ENCODE measurements around the gene C2orf92.

Gene C2orf92

GRCh38 chr2:97737421-97738178 lies 68.1 kb downstream of the C2orf92 start (continued):
- TF ChIP-seq BCL11B (tag by site-specific recombination; IDR thresholded peaks at IDR 0.05; ENCODE audit: low read depth) (no peak), ZFP41 (tag by site-specific recombination; IDR thresholded peaks at IDR 0.05; ENCODE audit: borderline replicate concordance) (no peak), HOXD13 (CRISPR knock-in tag; IDR thresholded peaks at IDR 0.05; ENCODE audit: borderline replicate concordance) (no peak), ZBTB7A (tag by site-specific recombination; IDR thresholded peaks at IDR 0.05; ENCODE audit: low read depth) (no peak)

GRCh38 chr2:97738179-97739019 lies 68.9 kb downstream of the C2orf92 start:
- H3K9me3 ChIP-seq (ENCODE audit: control insufficient read depth, insufficient read depth, low read depth, low read length) = no peaks in the 10 kb centered on the region
- H3K36me3 ChIP-seq (ENCODE audit: control insufficient read depth in 2 of 2, insufficient read depth in 1 of 2, low read length in 2 of 2) = no peaks in the 10 kb centered on the region
- TF ChIP-seq ZNF140 (tag by site-specific recombination; IDR thresholded peaks at IDR 0.05) = no peak
- TF ChIP-seq HOXD13 (CRISPR knock-in tag; IDR thresholded peaks at IDR 0.05; ENCODE audit: borderline replicate concordance) = no peak
- no peak for TF ChIP-seq ZNF776 (tag by site-specific recombination; IDR thresholded peaks at IDR 0.05; ENCODE audit: borderline replicate concordance)
- no peak for TF ChIP-seq ZNF830 (tag by site-specific recombination; IDR thresholded peaks at IDR 0.05; ENCODE audit: low read depth)
- TF ChIP-seq ZNF354C (tag by site-specific recombination; IDR thresholded peaks at IDR 0.05; ENCODE audit: borderline replicate concordance, low read depth) = no peak
- no peak for TF ChIP-seq ZNF621 (tag by site-specific recombination; IDR thresholded peaks at IDR 0.05)
- TF ChIP-seq ZSCAN23 (tag by site-specific recombination; IDR thresholded peaks at IDR 0.05) = no peak
- no peak for TF ChIP-seq ZBTB48 (tag by site-specific recombination; IDR thresholded peaks at IDR 0.05)
- no peak for TF ChIP-seq ZNF423 (tag by site-specific recombination; IDR thresholded peaks at IDR 0.05)
- TF ChIP-seq ZNF792 (tag by site-specific recombination; IDR thresholded peaks at IDR 0.05) = no peak
- TF ChIP-seq ZNF239 (tag by site-specific recombination; IDR thresholded peaks at IDR 0.05) = no peak
- TF ChIP-seq ZEB2 (tag by site-specific recombination; IDR thresholded peaks at IDR 0.05) = no peak
- no peak for TF ChIP-seq GFI1B (tag by site-specific recombination; IDR thresholded peaks at IDR 0.05)
- TF ChIP-seq ZNF335 (tag by site-specific recombination; conservative IDR thresholded peaks at IDR 0.05) = no peak
- TF ChIP-seq ZNF157 (tag by site-specific recombination; IDR thresholded peaks at IDR 0.05) = no peak
- TF ChIP-seq ZNF2 (tag by site-specific recombination; IDR thresholded peaks at IDR 0.05) = no peak
- no peak for TF ChIP-seq ZNF514 (tag by site-specific recombination; IDR thresholded peaks at IDR 0.05)
- no peak for TF ChIP-seq ZNF138 (tag by site-specific recombination; IDR thresholded peaks at IDR 0.05; ENCODE audit: borderline replicate concordance)
- ChIA-PET CTCF (no interaction called here), POLR2A (no interaction called here)
- H3K4me3 ChIP-seq (ENCODE audit: low read depth, low read length) = no peak overlapping the region
- no peaks in the 10 kb centered on the region for H3K4me1 ChIP-seq (ENCODE audit: control insufficient read depth, insufficient read depth, low read length)
- H3K27ac ChIP-seq (ENCODE audit: extremely low read depth, low read depth, low read length) = no peak overlapping the region

GRCh38 chr2:97739020-97739892 lies 69.7 kb downstream of the C2orf92 start:
- Histone ChIP-seq H3K9me3 (ENCODE audit: control insufficient read depth, insufficient read depth, low read depth, low read length) (no peaks in the 10 kb centered on the region), H3K4me3 (ENCODE audit: low read depth, low read length) (no peak overlapping the region), H3K27ac (ENCODE audit: extremely low read depth, low read depth, low read length) (no peak overlapping the region), H3K36me3 (ENCODE audit: control insufficient read depth in 2 of 2, insufficient read depth in 1 of 2, low read length in 2 of 2) (no peaks in the 10 kb centered on the region), H3K4me1 (ENCODE audit: control insufficient read depth, insufficient read depth, low read length) (no peaks in the 10 kb centered on the region)
- CTCF ChIA-PET = interaction anchor here (0.6 to 3.9 kb wide), 16 partner anchors 8 to 677 kb away, joined by 3 to 23 read pairs (median 3); no protein-coding TSS in a partner anchor
- TF ChIP-seq ZFHX2 (tag by site-specific recombination; conservative IDR thresholded peaks at IDR 0.05) = no peak
- no peak for TF ChIP-seq PRDM1 (tag by site-specific recombination; IDR thresholded peaks at IDR 0.05)
- TF ChIP-seq ZFP3 (tag by site-specific recombination; IDR thresholded peaks at IDR 0.05; ENCODE audit: low read depth) = no peak
- no peak for TF ChIP-seq TCF7L2 (IDR thresholded peaks at IDR 0.05; ENCODE audit: borderline replicate concordance, low read depth, low read length)
- POLR2A ChIA-PET = no interaction called here
